ENCODE data around the gene NXF2B. TPM values are rescaled to one million over a fixed set of nuclear protein-coding genes. Genes with fewer than 3 reads are reported as not detected.

The NXF2B gene
- total RNA-seq, 1 donor from 2014 or later, result not detected

DNA sequence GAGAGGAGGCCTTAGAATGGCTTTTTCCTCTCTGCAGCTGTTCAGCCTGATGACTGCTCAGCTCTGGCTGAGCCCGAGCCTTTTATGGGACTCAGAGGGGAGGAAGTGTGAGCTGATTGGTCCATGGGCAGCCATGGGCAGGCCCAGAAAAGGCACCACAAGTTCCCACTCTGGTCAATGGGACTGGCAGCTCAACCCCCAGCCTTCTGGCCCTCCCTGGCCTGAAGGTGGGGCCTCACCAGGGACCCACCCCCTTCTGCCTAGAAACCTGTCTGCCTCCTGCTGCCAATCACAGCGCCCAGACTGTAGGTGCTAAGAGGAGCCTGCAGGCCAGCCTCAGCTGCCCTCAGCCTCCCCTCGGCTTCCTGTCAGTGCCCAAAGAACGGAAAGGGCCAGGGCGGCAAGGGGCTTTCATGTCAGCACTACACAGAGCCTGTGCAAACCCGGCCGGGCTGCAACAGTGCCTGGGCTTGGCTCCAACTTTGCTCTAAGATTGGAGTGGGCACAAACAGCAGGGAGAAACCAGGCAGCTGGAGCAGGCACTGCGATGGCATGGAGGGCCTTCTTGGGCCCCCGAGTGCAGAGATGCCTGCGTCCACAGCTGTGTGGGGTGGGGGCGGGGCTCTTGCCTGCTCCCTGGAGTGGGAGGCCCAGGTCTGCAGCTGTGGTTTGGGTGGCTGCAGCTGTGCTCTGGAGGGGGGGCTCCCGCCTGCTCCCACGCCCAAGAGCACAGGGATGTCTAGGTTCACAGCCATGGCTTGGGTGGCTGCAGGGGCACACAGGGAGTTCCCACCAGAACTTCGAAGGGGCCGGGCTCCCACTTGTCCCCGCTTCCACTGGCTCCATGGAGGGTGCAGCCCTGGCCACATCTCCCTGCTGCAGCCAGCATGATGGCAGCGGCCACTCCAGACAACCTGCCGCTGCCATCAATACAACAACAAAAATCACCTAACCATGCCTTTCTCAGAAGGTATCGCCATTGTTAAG lies 100.2 kb downstream of the NXF2B start:
- Histone ChIP-seq H3K4me3 (no peak overlapping the region), H3K4me1 (no peaks in the 10 kb centered on the region), H3K9me3 (no peaks in the 10 kb centered on the region), H3K27me3 (no peaks in the 10 kb centered on the region), H3K27ac (no peak overlapping the region), H3K36me3 (no peaks in the 10 kb centered on the region)
- DNase-seq (ENCODE audit: low spot score in 2 of 2), result no peak
- TF ChIP-seq, protein P1, sequence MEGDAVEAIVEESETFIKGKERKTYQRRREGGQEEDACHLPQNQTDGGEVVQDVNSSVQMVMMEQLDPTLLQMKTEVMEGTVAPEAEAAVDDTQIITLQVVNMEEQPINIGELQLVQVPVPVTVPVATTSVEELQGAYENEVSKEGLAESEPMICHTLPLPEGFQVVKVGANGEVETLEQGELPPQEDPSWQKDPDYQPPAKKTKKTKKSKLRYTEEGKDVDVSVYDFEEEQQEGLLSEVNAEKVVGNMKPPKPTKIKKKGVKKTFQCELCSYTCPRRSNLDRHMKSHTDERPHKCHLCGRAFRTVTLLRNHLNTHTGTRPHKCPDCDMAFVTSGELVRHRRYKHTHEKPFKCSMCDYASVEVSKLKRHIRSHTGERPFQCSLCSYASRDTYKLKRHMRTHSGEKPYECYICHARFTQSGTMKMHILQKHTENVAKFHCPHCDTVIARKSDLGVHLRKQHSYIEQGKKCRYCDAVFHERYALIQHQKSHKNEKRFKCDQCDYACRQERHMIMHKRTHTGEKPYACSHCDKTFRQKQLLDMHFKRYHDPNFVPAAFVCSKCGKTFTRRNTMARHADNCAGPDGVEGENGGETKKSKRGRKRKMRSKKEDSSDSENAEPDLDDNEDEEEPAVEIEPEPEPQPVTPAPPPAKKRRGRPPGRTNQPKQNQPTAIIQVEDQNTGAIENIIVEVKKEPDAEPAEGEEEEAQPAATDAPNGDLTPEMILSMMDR (IDR thresholded peaks at IDR 0.05), result no peak
- intact Hi-C loops (cut with DNase I), result no loop called here

DNA sequence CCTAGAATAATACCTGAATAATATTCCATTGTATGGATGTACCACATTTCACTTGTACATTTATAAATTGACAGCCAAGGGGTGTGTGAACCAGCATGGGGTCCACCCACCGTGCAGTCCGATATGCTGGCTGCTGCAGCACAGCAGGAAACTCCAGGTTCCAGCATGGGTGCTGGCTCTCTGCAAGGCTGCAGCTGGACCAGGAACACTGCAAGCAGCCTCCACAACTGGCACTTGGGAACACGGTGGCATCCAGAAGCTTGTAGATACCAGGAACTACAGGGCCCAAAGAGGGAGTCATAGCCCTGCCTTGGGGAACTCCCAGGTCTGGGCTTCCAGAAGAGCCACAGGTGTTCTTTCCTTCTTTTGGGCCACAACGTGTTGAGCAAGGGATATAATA lies 101.6 kb downstream of the NXF2B start:
- no peak overlapping the region for H3K4me3 ChIP-seq
- no peaks in the 10 kb centered on the region for H3K36me3 ChIP-seq
- no peaks in the 10 kb centered on the region for H3K9me3 ChIP-seq
- H3K27ac ChIP-seq, result no peak overlapping the region
- H3K4me1 ChIP-seq, result no peaks in the 10 kb centered on the region
- DNase-seq (ENCODE audit: low spot score in 2 of 2), result no peak
- TF ChIP-seq, protein P1 (IDR thresholded peaks at IDR 0.05), result no peak
- intact Hi-C loops (cut with DNase I), result no loop called here
- no peaks in the 10 kb centered on the region for H3K27me3 ChIP-seq

Other genes starting within 250 kb of the NXF2B start
- not detected for gene TCP11X1, start 224.7 kb downstream of the NXF2B start, total RNA-seq
- not detected for gene NXF2, start 192.8 kb downstream of the NXF2B start, total RNA-seq
- gene TCP11X2, start 31.8 kb upstream of the NXF2B start, total RNA-seq, result not detected
- gene TMSB15A, start 76.7 kb upstream of the NXF2B start, total RNA-seq, result not detected
- 3.6 TPM for gene ARMCX5, start 159.5 kb upstream of the NXF2B start, total RNA-seq
- 0.85 TPM for gene GPRASP1, start 211.5 kb upstream of the NXF2B start, total RNA-seq